ENCODE measurements around the gene CD274.

DNA sequence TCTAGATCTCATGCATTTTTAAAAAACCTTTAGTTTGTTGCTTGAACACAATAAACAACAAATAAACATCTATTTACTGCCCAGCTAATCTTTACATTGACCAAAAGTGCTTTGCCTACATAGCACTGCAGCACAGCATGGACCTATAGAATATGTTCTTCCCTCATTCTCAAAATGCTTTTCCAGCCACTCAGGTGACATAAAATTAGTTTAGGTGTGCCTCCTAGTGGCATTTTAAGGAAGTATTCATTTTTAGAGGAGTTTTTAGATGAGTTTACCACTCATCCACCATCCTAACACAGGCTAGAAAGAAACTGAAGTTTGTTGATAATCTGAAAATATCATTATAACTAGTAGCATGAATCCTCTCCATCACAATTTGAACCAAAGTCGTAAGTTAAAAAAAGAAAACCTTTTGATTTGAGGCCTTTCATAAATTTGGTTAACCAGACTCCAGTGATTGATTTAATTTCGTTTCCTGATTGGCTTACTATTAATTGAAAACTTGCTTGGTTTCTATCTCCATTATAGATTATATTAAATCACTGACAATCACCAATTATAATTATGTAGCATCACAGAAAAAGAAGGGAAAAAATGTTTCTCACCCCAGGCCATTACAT lies 25.2 kb upstream of the CD274 start:
- TF ChIP-seq, protein P1, sequence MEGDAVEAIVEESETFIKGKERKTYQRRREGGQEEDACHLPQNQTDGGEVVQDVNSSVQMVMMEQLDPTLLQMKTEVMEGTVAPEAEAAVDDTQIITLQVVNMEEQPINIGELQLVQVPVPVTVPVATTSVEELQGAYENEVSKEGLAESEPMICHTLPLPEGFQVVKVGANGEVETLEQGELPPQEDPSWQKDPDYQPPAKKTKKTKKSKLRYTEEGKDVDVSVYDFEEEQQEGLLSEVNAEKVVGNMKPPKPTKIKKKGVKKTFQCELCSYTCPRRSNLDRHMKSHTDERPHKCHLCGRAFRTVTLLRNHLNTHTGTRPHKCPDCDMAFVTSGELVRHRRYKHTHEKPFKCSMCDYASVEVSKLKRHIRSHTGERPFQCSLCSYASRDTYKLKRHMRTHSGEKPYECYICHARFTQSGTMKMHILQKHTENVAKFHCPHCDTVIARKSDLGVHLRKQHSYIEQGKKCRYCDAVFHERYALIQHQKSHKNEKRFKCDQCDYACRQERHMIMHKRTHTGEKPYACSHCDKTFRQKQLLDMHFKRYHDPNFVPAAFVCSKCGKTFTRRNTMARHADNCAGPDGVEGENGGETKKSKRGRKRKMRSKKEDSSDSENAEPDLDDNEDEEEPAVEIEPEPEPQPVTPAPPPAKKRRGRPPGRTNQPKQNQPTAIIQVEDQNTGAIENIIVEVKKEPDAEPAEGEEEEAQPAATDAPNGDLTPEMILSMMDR (IDR thresholded peaks at IDR 0.05) = peak in 3 of 7 experiments; percentile 13 to 25 (median 20)
- no peak for TF ChIP-seq EP300 (IDR thresholded peaks at IDR 0.05)

Measured in stomach (tissue), 4 donors.